C4-2B (cell line): ENCODE data around the gene WFDC1.

Source experiments
- H3K27ac ChIP-seq: fragments of 450-650 bp; 2 replicates; pipeline ENCODE4 v1.5.1; 2017
- ZFX ChIP-seq: fragments of 450-650 bp; IDR thresholded peaks from 2 replicates; pipeline ENCODE4 v1.6.1; 2017
- TF ChIP-seq, protein P1 (sequence below): fragments of 450-650 bp; conservative IDR thresholded peaks from 2 replicates; pipeline ENCODE4 v1.5.1; 2017; ENCODE audit warnings: mild to moderate bottlenecking

The WFDC1 gene

DNA sequence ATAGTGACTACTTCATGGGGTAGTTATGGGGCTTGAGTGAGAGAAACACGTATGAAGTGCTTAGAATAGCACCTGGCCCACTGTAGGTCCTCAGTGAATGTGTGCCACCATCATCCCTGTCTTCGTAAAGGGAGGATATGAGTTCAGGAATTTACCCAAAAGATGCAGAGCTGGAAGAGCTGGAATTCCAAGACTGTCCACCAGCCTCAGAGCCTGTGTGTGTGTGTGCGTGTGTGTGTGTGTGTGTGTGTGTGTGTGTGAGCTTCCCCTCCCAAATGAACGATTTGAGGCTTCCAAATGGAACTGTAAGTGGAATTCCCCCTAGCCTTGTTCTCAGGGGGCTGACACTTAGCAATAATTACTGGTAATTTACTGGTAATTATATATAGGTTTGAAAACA is 27.3 kb downstream of the WFDC1 start:
- no peak for TF ChIP-seq ZFX
- TF ChIP-seq, protein P1, sequence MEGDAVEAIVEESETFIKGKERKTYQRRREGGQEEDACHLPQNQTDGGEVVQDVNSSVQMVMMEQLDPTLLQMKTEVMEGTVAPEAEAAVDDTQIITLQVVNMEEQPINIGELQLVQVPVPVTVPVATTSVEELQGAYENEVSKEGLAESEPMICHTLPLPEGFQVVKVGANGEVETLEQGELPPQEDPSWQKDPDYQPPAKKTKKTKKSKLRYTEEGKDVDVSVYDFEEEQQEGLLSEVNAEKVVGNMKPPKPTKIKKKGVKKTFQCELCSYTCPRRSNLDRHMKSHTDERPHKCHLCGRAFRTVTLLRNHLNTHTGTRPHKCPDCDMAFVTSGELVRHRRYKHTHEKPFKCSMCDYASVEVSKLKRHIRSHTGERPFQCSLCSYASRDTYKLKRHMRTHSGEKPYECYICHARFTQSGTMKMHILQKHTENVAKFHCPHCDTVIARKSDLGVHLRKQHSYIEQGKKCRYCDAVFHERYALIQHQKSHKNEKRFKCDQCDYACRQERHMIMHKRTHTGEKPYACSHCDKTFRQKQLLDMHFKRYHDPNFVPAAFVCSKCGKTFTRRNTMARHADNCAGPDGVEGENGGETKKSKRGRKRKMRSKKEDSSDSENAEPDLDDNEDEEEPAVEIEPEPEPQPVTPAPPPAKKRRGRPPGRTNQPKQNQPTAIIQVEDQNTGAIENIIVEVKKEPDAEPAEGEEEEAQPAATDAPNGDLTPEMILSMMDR = no peak
- H3K27ac ChIP-seq = no peak overlapping the region

GRCh38 chr16:84322749-84323148 is 28.1 kb downstream of the WFDC1 start:
- H3K27ac ChIP-seq = no peak overlapping the region
- TF ChIP-seq, protein P1 = no peak
- TF ChIP-seq ZFX = no peak

DNA sequence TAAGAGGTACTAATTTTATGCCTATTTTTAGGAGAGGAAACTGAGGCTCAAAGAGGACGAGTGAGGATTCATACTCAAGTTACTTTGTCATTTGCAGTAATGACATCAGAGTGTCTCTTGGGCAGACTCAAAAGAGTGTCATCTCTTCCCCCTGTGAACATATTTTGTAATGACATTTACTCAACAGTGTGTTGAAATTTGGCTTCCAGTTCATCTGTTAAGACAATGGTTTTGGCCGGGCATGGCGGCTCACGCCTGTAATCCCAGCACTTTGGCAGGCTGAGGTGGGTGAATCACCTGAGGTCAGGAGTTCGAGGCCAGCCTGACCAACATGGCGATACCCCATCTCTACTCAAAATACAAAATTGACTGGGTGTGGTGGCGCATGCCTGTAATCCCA is 28.9 kb downstream of the WFDC1 start:
- no peak overlapping the region for H3K27ac ChIP-seq
- TF ChIP-seq, protein P1 = no peak
- TF ChIP-seq ZFX = no peak

DNA sequence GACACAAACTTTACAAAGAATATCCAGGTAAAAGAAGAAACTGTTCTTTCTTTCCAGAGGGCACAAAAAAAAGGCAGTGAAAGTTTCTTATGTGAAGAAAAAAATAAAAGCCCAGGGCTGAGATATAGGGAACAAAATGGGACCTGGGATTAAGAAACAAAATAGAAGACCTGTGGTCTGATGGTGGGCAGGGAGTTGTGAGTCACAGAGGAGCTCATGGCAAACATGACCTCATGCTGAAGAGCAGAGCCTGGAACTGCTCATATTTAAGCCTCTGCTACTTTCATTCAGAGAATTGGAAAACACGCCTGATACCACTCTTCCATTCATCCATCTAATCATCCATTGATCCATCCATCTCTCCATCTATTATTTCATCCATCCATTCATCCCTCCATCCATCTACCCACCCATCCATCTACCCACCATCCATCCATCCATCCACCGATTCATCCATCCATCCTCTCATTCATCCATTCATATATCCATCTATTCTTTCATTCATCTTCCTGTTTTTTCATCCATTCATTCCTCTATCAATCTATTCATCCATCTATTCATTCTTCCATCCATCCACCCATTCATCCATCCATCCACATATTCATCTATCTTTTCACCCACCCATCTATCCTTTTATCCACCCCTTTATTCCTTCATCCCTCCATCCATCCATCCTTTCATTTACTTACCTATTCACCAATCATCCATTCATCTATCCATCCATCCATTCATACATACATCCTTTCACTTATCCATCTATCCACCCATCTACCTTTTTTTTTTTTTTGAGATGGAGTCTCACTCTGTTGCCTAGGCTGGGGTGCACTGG is 30.0 kb downstream of the WFDC1 start:
- H3K27ac ChIP-seq = no peak overlapping the region
- TF ChIP-seq ZFX = no peak
- TF ChIP-seq, protein P1 = no peak

GRCh38 chr16:84326545-84326944 is 31.9 kb downstream of the WFDC1 start:
- TF ChIP-seq, protein P1 = no peak
- TF ChIP-seq ZFX = no peak
- no peak overlapping the region for H3K27ac ChIP-seq

- no peak overlapping the region for H3K27ac ChIP-seq
- TF ChIP-seq ZFX = no peak
- TF ChIP-seq, protein P1 = no peak
These were observed 33.3 kb downstream of the WFDC1 start for GRCh38 chr16:84327926-84328505.

DNA sequence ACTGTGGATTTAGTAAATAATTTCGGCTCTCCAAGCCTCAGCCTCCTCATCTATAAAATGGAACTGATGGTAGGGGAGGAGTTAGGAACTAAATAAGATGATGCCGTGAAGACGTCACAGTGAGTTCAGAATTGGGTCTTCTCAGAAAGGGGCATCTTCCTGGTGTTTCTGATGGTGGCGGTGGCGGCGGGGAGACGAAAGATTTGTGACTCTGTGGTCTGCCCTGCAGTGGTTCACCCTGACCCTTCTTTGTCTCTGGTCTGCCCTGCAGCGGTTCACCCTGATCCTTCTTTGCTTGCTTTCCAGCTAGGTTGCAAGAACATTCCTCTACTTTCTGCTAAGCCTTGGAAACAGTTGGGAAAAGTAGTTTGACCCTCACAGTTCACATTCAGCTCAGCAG is 34.3 kb downstream of the WFDC1 start:
- TF ChIP-seq, protein P1 = no peak
- TF ChIP-seq ZFX = no peak

More for the DNA sequence above, 34.3 kb downstream of the WFDC1 start:
- no peak overlapping the region for H3K27ac ChIP-seq
